Measurements from ENCODE around the gene ZNF205. TPM values are rescaled to one million over a fixed set of nuclear protein-coding genes. Genes with fewer than 3 reads are reported as not detected.

The ZNF205 gene
- total and polyA plus RNA-seq, 9 of the 15 experiments (the other 6 are each of a cell fraction or from before 2014, with no cell fraction given): 2.4 to 11.8 (median 5.1) TPM; not detected in 2

DNA sequence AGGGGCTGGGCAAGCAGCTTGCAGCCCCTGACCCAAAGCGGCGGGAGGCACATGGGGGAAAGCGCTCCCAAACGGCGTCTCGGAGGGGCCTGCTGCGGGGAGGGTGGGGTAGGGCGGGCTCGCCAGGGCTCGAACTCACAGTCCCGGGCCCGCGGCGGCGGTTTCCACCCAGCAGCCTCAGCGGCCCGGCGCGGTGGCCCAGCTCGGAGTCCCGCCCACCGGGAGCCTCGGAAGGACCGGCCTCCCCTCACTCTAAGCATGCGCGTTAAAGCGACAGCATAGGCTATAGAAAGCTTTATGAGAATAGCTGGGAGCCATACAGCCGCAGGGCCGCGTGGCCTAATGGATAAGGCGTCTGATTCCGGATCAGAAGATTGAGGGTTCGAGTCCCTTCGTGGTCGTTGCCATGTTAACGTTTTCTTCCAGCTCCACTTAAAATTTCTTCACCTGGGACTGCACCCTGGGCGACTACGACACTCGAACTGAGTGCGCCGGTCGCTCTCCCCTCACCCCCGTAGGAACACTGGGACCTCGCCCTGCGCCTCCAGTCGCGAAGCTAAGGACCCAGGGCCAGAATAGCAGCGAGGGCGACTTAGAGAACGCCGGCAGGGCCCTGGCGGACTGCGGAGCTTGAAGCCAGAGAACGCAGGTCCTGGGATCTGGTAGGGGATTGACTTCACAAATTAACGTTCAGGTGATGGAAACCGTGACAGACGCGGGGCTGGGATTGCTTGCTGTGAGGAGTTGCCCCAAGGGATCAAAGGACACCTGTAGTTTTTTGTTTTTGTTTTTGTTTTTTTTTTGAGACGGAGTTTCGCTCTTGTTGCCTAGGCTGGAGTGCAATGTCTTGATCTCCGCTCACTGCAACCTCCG lies 38.2 kb downstream of the ZNF205 start (continued):
- TF ChIP-seq, protein P1, sequence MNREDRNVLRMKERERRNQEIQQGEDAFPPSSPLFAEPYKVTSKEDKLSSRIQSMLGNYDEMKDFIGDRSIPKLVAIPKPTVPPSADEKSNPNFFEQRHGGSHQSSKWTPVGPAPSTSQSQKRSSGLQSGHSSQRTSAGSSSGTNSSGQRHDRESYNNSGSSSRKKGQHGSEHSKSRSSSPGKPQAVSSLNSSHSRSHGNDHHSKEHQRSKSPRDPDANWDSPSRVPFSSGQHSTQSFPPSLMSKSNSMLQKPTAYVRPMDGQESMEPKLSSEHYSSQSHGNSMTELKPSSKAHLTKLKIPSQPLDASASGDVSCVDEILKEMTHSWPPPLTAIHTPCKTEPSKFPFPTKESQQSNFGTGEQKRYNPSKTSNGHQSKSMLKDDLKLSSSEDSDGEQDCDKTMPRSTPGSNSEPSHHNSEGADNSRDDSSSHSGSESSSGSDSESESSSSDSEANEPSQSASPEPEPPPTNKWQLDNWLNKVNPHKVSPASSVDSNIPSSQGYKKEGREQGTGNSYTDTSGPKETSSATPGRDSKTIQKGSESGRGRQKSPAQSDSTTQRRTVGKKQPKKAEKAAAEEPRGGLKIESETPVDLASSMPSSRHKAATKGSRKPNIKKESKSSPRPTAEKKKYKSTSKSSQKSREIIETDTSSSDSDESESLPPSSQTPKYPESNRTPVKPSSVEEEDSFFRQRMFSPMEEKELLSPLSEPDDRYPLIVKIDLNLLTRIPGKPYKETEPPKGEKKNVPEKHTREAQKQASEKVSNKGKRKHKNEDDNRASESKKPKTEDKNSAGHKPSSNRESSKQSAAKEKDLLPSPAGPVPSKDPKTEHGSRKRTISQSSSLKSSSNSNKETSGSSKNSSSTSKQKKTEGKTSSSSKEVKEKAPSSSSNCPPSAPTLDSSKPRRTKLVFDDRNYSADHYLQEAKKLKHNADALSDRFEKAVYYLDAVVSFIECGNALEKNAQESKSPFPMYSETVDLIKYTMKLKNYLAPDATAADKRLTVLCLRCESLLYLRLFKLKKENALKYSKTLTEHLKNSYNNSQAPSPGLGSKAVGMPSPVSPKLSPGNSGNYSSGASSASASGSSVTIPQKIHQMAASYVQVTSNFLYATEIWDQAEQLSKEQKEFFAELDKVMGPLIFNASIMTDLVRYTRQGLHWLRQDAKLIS (CRISPR knock-in tag; IDR thresholded peaks at IDR 0.05): peak; percentile 69; the same call in 1 of the 2 replicates
- peak; percentile 72; the same call in 1 of the 2 replicates for TF ChIP-seq FOXP1 (CRISPR knock-in tag; IDR thresholded peaks at IDR 0.05)
- no peak for TF ChIP-seq TAF7 (tag; IDR thresholded peaks at IDR 0.05)
- no peak for TF ChIP-seq HOMEZ (CRISPR knock-in tag; IDR thresholded peaks at IDR 0.05)
- no peak for TF ChIP-seq SRSF7 (optimal IDR thresholded peaks at IDR 0.05; ENCODE audit: low read depth, low read length)
- TF ChIP-seq RBFOX2 (IDR thresholded peaks at IDR 0.05; ENCODE audit: low read depth, low read length): peak; percentile 78
- TF ChIP-seq ZNF699 (CRISPR knock-in tag; IDR thresholded peaks at IDR 0.05; ENCODE audit: insufficient replicate concordance): no peak
- 0 out of 2 replicates have a peak, but pooled peaks have one; percentile 36 for TF ChIP-seq MEF2D (tag; conservative IDR thresholded peaks at IDR 0.05; ENCODE audit: low read depth)
- TF ChIP-seq NUFIP1 (IDR thresholded peaks at IDR 0.05; ENCODE audit: partially characterized antibody): no peak
- TF ChIP-seq ZNF282 (CRISPR knock-in tag; IDR thresholded peaks at IDR 0.05): no peak
- no peak for TF ChIP-seq ELF2 (CRISPR knock-in tag; IDR thresholded peaks at IDR 0.05)
- peak in 1 of 2 experiments; percentile 77; a peak in 2 of 4 replicates for TF ChIP-seq ZNF639 (CRISPR knock-in tag; conservative IDR thresholded peaks at IDR 0.05 in 1 of 2, IDR thresholded peaks at IDR 0.05 in 1 of 2)
- TF ChIP-seq MTA1 (IDR thresholded peaks at IDR 0.05; ENCODE audit: borderline replicate concordance): peak; percentile 77
- TF ChIP-seq RUNX1 (IDR thresholded peaks at IDR 0.05; ENCODE audit: low read depth): no peak
- TF ChIP-seq EGR1 (conservative IDR thresholded peaks at IDR 0.05): no peak
- no peak for TF ChIP-seq MCM3 (IDR thresholded peaks at IDR 0.05)
- TF ChIP-seq CREM (IDR thresholded peaks at IDR 0.05; ENCODE audit: low read depth): peak; percentile 52; the same call in 1 of the 2 replicates
- TF ChIP-seq, protein P2, sequence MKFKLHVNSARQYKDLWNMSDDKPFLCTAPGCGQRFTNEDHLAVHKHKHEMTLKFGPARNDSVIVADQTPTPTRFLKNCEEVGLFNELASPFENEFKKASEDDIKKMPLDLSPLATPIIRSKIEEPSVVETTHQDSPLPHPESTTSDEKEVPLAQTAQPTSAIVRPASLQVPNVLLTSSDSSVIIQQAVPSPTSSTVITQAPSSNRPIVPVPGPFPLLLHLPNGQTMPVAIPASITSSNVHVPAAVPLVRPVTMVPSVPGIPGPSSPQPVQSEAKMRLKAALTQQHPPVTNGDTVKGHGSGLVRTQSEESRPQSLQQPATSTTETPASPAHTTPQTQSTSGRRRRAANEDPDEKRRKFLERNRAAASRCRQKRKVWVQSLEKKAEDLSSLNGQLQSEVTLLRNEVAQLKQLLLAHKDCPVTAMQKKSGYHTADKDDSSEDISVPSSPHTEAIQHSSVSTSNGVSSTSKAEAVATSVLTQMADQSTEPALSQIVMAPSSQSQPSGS (CRISPR knock-in tag; IDR thresholded peaks at IDR 0.05): no peak
- TF ChIP-seq PHF20 (IDR thresholded peaks at IDR 0.05; ENCODE audit: partially characterized antibody): peak; percentile 87
